NB4 (cell line): Measurements from ENCODE around the gene NHEJ1.

Experiments used
- DNase-seq: peaks from one replicate; pipeline ENCODE4 v3.0.0; 2010; ENCODE audit warnings: low read depth
- H3K4me3 ChIP-seq: one replicate; pipeline ENCODE4 v1.5.1; 2011; ENCODE audit warnings: mild to moderate bottlenecking, low read depth, low read length, moderate library complexity
- MYC ChIP-seq: IDR thresholded peaks from 2 replicates; pipeline ENCODE4 v1.6.1; 2011; ENCODE audit warnings: low read depth, low read length
- POLR2A ChIP-seq: IDR thresholded peaks from 2 replicates; pipeline ENCODE4 v1.6.1; 2011; ENCODE audit warnings: mild to moderate bottlenecking; ENCODE audit not compliant: insufficient read length; ENCODE audit errors: extremely low read depth
- TF ChIP-seq, protein P1 (sequence below): IDR thresholded peaks from one replicate; pipeline ENCODE4 v1.5.1; 2012; ENCODE audit warnings: low read depth, low read length
- TF ChIP-seq, protein P2 (sequence below): IDR thresholded peaks from 2 replicates; pipeline ENCODE4 v1.6.1; 2011; ENCODE audit warnings: low read depth, low read length

The NHEJ1 gene

GRCh38 chr2:219197388-219197787 is 36.8 kb upstream of the NHEJ1 start:
- no peak overlapping the region for H3K4me3 ChIP-seq
- TF ChIP-seq, protein P1, sequence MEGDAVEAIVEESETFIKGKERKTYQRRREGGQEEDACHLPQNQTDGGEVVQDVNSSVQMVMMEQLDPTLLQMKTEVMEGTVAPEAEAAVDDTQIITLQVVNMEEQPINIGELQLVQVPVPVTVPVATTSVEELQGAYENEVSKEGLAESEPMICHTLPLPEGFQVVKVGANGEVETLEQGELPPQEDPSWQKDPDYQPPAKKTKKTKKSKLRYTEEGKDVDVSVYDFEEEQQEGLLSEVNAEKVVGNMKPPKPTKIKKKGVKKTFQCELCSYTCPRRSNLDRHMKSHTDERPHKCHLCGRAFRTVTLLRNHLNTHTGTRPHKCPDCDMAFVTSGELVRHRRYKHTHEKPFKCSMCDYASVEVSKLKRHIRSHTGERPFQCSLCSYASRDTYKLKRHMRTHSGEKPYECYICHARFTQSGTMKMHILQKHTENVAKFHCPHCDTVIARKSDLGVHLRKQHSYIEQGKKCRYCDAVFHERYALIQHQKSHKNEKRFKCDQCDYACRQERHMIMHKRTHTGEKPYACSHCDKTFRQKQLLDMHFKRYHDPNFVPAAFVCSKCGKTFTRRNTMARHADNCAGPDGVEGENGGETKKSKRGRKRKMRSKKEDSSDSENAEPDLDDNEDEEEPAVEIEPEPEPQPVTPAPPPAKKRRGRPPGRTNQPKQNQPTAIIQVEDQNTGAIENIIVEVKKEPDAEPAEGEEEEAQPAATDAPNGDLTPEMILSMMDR: no peak
- TF ChIP-seq, protein P2, sequence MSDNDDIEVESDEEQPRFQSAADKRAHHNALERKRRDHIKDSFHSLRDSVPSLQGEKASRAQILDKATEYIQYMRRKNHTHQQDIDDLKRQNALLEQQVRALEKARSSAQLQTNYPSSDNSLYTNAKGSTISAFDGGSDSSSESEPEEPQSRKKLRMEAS: no peak
- TF ChIP-seq MYC (no peak), POLR2A (no peak)
- DNase-seq: no peak

DNA sequence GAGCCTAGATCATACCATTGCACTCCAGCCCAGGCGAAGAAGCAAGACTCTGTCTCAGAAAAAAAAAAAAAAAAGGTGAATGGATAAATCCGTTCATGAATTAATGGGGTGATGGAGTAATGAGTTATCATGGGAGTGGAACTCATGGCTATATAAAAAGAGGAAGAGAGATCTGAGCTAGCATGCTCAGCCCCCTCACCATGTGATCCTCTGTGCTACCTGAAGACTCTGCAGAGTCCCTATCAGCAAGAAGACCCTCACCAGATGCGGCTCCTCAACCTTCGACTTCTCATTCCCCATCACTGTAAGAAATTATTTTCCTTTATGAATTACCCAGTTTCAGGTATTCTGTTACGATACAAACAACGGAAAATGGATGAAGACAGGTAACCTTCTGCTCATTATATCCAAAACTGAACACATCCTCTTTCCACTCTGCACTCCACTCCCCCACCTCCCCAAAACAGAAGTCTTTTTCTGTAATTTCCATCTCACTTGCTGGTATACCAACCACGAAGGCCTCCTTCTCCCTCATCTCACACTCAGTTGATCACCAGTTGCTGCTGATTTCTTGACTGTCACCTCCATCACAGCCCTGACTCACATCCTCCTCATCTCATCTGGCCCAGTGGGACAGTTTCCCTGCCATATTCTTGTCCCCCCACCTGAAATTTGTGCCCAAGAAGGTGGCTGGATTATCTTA is 26.3 kb upstream of the NHEJ1 start:
- H3K4me3 ChIP-seq: no peak overlapping the region
- DNase-seq: no peak
- TF ChIP-seq MYC (no peak), POLR2A (no peak)
- TF ChIP-seq, protein P1: no peak
- TF ChIP-seq, protein P2: no peak

- no peak for DNase-seq
- TF ChIP-seq, protein P1: no peak
- TF ChIP-seq, protein P2: no peak
- no peak for TF ChIP-seq MYC
- TF ChIP-seq POLR2A: no peak
- no peak overlapping the region for H3K4me3 ChIP-seq
Observed at GRCh38 chr2:219184121-219184520, 23.5 kb upstream of the NHEJ1 start.

- H3K4me3 ChIP-seq: no peak overlapping the region
- TF ChIP-seq POLR2A: no peak
- TF ChIP-seq MYC: no peak
- TF ChIP-seq, protein P2: no peak
- TF ChIP-seq, protein P1: no peak
- no peak for DNase-seq
Observed at GRCh38 chr2:219183151-219183772, 22.6 kb upstream of the NHEJ1 start.

DNA sequence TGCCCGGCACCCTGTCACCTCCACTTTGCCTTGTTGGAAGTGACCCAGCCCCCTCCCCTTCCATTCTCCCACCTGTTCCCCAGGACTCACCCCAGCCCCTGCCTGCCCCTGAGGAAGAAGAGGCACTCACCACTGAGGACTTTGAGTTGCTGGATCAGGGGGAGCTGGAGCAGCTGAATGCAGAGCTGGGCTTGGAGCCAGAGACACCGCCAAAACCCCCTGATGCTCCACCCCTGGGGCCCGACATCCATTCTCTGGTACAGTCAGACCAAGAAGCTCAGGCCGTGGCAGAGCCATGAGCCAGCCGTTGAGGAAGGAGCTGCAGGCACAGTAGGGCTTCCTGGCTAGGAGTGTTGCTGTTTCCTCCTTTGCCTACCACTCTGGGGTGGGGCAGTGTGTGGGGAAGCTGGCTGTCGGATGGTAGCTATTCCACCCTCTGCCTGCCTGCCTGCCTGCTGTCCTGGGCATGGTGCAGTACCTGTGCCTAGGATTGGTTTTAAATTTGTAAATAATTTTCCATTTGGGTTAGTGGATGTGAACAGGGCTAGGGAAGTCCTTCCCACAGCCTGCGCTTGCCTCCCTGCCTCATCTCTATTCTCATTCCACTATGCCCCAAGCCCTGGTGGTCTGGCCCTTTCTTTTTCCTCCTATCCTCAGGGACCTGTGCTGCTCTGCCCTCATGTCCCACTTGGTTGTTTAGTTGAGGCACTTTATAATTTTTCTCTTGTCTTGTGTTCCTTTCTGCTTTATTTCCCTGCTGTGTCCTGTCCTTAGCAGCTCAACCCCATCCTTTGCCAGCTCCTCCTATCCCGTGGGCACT is 21.9 kb upstream of the NHEJ1 start:
- no peak for TF ChIP-seq POLR2A
- no peak for TF ChIP-seq MYC
- TF ChIP-seq, protein P2: no peak
- DNase-seq: no peak
- no peak overlapping the region for H3K4me3 ChIP-seq

DNA sequence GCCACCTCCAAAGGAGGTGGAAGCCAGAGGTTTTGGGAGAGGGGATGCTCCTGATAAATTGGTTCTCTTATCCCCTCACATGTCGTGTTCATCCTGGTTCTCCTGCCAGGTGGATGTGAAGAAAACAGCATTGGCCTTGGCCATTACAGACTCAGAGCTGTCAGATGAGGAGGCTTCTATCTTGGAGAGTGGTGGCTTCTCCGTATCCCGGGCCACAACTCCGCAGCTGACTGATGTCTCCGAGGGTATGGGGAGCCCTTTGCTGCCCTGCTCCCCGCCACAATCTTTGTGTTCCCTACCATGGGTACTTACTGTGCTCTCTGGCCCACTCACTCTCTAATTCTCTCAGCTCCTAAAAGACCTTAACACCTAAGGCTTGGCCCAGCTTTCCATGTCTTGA is 20.9 kb upstream of the NHEJ1 start:
- no peak overlapping the region for H3K4me3 ChIP-seq
- no peak for TF ChIP-seq POLR2A
- TF ChIP-seq, protein P1: no peak
- no peak for TF ChIP-seq MYC
- TF ChIP-seq, protein P2: no peak
- no peak for DNase-seq
